Uterus (tissue), 4 donors: Measurements from ENCODE around the gene HS3ST3A1. TPM values are rescaled to one million over a fixed set of nuclear protein-coding genes. Genes with fewer than 3 reads are reported as not detected.
"Not testable (repeated sequence)": the region's sequence is repeated elsewhere in the genome, so short reads cannot be mapped to it uniquely, and the experiment has no call there.

Source experiments
- DNase-seq, 2 donors: peaks; one replicate each; pipeline ENCODE4 v3.0.0-alpha.2; 2019 to 2020
- H3K27ac ChIP-seq, 2 donors: fragments of 200-600 bp; sonication (generic); 1 replicate in 1 of 2; 2 replicates in 1 of 2; pipeline ENCODE4 v1.5.1; 2016 to 2018
- H3K27me3 ChIP-seq, 2 donors: fragments of 200-600 bp; sonication (generic); one replicate each; pipeline ENCODE4 v1.5.1; 2018 to 2019; ENCODE audit warnings: control low read depth in 1 of 2
- H3K36me3 ChIP-seq, 2 donors: fragments of 200-600 bp; sonication (generic); one replicate each; pipeline ENCODE4 v1.5.1; 2019; ENCODE audit warnings: control low read depth in 1 of 2
- H3K4me1 ChIP-seq, 2 donors: fragments of 200-600 bp; sonication (generic); one replicate each; pipeline ENCODE4 v1.5.1; 2018 to 2019; ENCODE audit warnings: control low read depth in 1 of 2
- H3K4me3 ChIP-seq, 2 donors: fragments of 200-600 bp; sonication (generic); 1 replicate in 1 of 2; 2 replicates in 1 of 2; pipeline ENCODE4 v1.5.1; 2018 to 2019; ENCODE audit warnings: mild to moderate bottlenecking in 1 of 2
- H3K9me3 ChIP-seq, 2 donors: fragments of 200-600 bp; sonication (generic); one replicate each; pipeline ENCODE4 v1.5.1; 2019; ENCODE audit warnings: control low read depth in 1 of 2
- CTCF ChIP-seq, 4 experiments: fragments of 200-600 bp in 2 of 4; fragments of 450-650 bp in 2 of 4; sonication (generic) in 2 of 4; IDR thresholded peaks; one replicate each; pipeline ENCODE4 v1.5.1; 2016 to 2019; ENCODE audit warnings: antibody characterized with exemption in 4 of 4, mild to moderate bottlenecking in 2 of 4, moderate library complexity in 1 of 4
- POLR2A ChIP-seq, 2 donors: fragments of 450-650 bp; IDR thresholded peaks; one replicate each; pipeline ENCODE4 v1.6.1; 2016; ENCODE audit warnings: antibody characterized with exemption in 2 of 2, mild to moderate bottlenecking in 1 of 2, moderate library complexity in 1 of 2
- intact Hi-C: fragments of 100-400 bp; cut with DNase I; formaldehyde crosslinking; loops from one replicate; pipeline ENCODE4 v1.15.1; 2023; ENCODE audit warnings: low total_unique reads
- total RNA-seq, 4 donors: library from RNA; depleted of rRNA in 3 of 4; stranded (reverse); fragments of >200 nt in 3 of 4; gene quantifications; one replicate each; pipeline versions ENCODE4 v1.1.0 to v1.2.4, GENCODE V29; 2014 to 2023
- donor health status: DM: yes; HTN: yes; CAD: no.

The HS3ST3A1 gene
- total RNA-seq, 4 donors from 2014 or later, result 2.1 to 7.7 (median 5.0) TPM; not detected in 1

- Histone ChIP-seq H3K4me1 (no peaks in the 10 kb centered on the region), H3K9me3 (no peaks in the 10 kb centered on the region), H3K27ac (no peak overlapping the region), H3K4me3 (no peak overlapping the region), H3K27me3 (no peaks in the 10 kb centered on the region), H3K36me3 (no peaks in the 10 kb centered on the region)
- TF ChIP-seq CTCF (IDR thresholded peaks at IDR 0.05), result no peak
- TF ChIP-seq POLR2A (IDR thresholded peaks at IDR 0.05), result no peak
- DNase-seq, result no peak
- intact Hi-C loops, result no loop called here
Observed at GRCh38 chr17:13498184-13498583, 103.5 kb downstream of the HS3ST3A1 start.

GRCh38 chr17:13496553-13497056, 105.1 kb downstream of the HS3ST3A1 start:
- H3K4me3 ChIP-seq, DNase-seq, H3K27me3 ChIP-seq, H3K36me3 ChIP-seq, intact Hi-C loops, H3K27ac ChIP-seq, H3K4me1 ChIP-seq, H3K9me3 ChIP-seq: not testable (repeated sequence)

- H3K27ac ChIP-seq, result no peak overlapping the region
- H3K4me3 ChIP-seq, result no peak overlapping the region
- TF ChIP-seq CTCF (IDR thresholded peaks at IDR 0.05) (no peak), POLR2A (IDR thresholded peaks at IDR 0.05) (no peak)
- H3K4me1 ChIP-seq, result no peaks in the 10 kb centered on the region
- H3K27me3 ChIP-seq, result no peaks in the 10 kb centered on the region
- H3K9me3 ChIP-seq, result no peaks in the 10 kb centered on the region
- no peak for DNase-seq
- no peaks in the 10 kb centered on the region for H3K36me3 ChIP-seq
- intact Hi-C loops, result no loop called here
Observed at GRCh38 chr17:13495423-13495822, 106.3 kb downstream of the HS3ST3A1 start.

GRCh38 chr17:13492737-13493122, 109.0 kb downstream of the HS3ST3A1 start:
- Histone ChIP-seq H3K9me3 (no peaks in the 10 kb centered on the region), H3K4me3 (no peak overlapping the region), H3K36me3 (no peaks in the 10 kb centered on the region), H3K27me3 (no peaks in the 10 kb centered on the region), H3K4me1 (no peaks in the 10 kb centered on the region), H3K27ac (no peak overlapping the region)
- TF ChIP-seq CTCF (IDR thresholded peaks at IDR 0.05) (no peak), POLR2A (IDR thresholded peaks at IDR 0.05) (no peak)
- no peak for DNase-seq
- intact Hi-C loops, result no loop called here

- no peak overlapping the region for H3K4me3 ChIP-seq
- H3K4me1 ChIP-seq, result no peaks in the 10 kb centered on the region
- TF ChIP-seq POLR2A (IDR thresholded peaks at IDR 0.05), result no peak
- no peak for TF ChIP-seq CTCF (IDR thresholded peaks at IDR 0.05)
Observed at GRCh38 chr17:13491916-13492736, 109.6 kb downstream of the HS3ST3A1 start.

More at GRCh38 chr17:13491916-13492736, 109.6 kb downstream of the HS3ST3A1 start:
- Histone ChIP-seq H3K27ac (no peak overlapping the region), H3K27me3 (no peaks in the 10 kb centered on the region), H3K9me3 (no peaks in the 10 kb centered on the region), H3K36me3 (no peaks in the 10 kb centered on the region)
- intact Hi-C loops, result no loop called here
- no peak for DNase-seq
